WTC11 (cell line): ENCODE measurements around the gene CACNA1C.

Experiments used
- ATF3 ChIP-seq: sonication (generic); formaldehyde crosslinking; conservative IDR thresholded peaks from 2 replicates; pipeline ENCODE4 v1.8.1; 2022; ENCODE audit warnings: mild to moderate bottlenecking, missing genetic modification reagents
- CTCF ChIP-seq: fragments of 200-600 bp; IDR thresholded peaks from 2 replicates; pipeline ENCODE4 v1.8.0; 2022; ENCODE audit warnings: antibody characterized with exemption
- ESRRA ChIP-seq: sonication (generic); formaldehyde crosslinking; IDR thresholded peaks from 2 replicates; pipeline ENCODE4 v1.8.1; 2022; ENCODE audit warnings: mild to moderate bottlenecking, missing genetic modification reagents, borderline replicate concordance
- FOXJ3 ChIP-seq: sonication (generic); formaldehyde crosslinking; IDR thresholded peaks from 2 replicates; pipeline ENCODE4 v1.9.0; 2021; ENCODE audit warnings: missing genetic modification reagents, mild to moderate bottlenecking, borderline replicate concordance
- FOXP1 ChIP-seq: sonication (generic); formaldehyde crosslinking; IDR thresholded peaks from 2 replicates; pipeline ENCODE4 v1.8.0; 2022; ENCODE audit warnings: missing genetic modification reagents, mild to moderate bottlenecking, moderate library complexity, borderline replicate concordance
- ZNF232 ChIP-seq: sonication (generic); formaldehyde crosslinking; IDR thresholded peaks from 2 replicates; pipeline ENCODE4 v1.8.0; 2022; ENCODE audit warnings: mild to moderate bottlenecking, missing genetic modification reagents
- TF ChIP-seq, protein P1 (sequence below): sonication (generic); formaldehyde crosslinking; IDR thresholded peaks from 2 replicates; pipeline ENCODE4 v1.8.0; 2022; ENCODE audit warnings: mild to moderate bottlenecking, missing genetic modification reagents

DNA sequence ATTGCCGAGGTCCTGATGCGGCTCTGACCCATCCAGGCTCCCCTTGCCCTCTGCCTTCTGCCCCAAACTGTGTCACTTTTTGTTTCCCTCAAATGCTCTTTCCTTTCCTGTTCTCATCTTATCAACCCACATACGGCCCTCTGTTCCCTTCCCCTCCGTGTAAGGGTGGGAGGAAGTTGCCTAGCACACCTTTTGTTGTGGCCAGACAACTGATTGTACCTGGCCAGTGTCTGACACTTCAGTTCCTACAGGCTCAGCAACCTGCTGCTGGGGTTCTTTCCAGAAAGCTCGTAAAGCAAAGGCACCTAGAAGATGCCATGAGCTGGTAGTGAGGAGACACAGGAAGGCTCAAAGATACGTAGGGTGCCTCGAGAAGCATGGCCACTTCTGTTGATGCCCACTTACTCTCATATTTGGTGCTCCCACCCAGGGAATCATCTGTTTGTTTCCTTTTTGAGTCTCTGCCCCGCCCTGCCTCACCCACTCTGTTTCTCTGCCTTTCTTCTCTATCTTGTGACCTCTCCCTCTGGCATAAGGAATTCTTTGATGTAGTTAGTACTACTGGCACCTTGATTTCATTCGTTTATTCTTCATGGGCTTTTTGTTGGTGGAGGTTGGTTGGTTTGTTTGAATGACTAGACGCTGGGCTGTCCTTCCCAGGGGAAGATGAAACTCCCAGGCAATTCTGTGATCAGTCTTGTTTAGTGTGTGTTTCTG lies 589.5 kb downstream of the CACNA1C start:
- no peak for TF ChIP-seq CTCF
- TF ChIP-seq FOXJ3 (CRISPR knock-in tag): no peak
- no peak for TF ChIP-seq ATF3 (CRISPR knock-in tag)
- TF ChIP-seq FOXP1: no peak
- no peak for TF ChIP-seq ZNF232 (CRISPR knock-in tag)
- TF ChIP-seq, protein P1, sequence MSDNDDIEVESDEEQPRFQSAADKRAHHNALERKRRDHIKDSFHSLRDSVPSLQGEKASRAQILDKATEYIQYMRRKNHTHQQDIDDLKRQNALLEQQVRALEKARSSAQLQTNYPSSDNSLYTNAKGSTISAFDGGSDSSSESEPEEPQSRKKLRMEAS: no peak
- TF ChIP-seq ESRRA (CRISPR knock-in tag): no peak
